Body of pancreas (tissue), 4 donors: ENCODE measurements around the gene RERGL. TPM values are rescaled to one million over a fixed set of nuclear protein-coding genes. Genes with fewer than 3 reads are reported as not detected.
"Not testable (repeated sequence)": the region's sequence is repeated elsewhere in the genome, so short reads cannot be mapped to it uniquely, and the experiment has no call there.

Experiments
- ATAC-seq: fragments of 150-250 bp; one replicate; pipeline ENCODE4 v1.9.1; 2016
- DNase-seq, 4 donors: peaks; one replicate each; pipeline ENCODE4 v3.0.0-alpha.2; 2019
- H3K27ac ChIP-seq, 4 donors: fragments of 200-600 bp; sonication (generic); 1 replicate in 3 of 4; 2 replicates in 1 of 4; pipeline versions ENCODE4 v1.5.1 to v1.6.1; 2016 to 2019; ENCODE audit warnings: mild to moderate bottlenecking in 1 of 4, mixed read lengths in 1 of 4, moderate library complexity in 1 of 4
- H3K27me3 ChIP-seq, 2 donors: fragments of 200-600 bp; sonication (generic); one replicate each; pipeline ENCODE4 v1.6.0; 2016; ENCODE audit warnings: mild to moderate bottlenecking in 1 of 2
- H3K36me3 ChIP-seq, 2 donors: fragments of 200-600 bp; sonication (generic); replicated peaks in 1 of 2; 2 replicates each; pipeline ENCODE4 v1.5.1; 2016; ENCODE audit warnings: low read depth in 2 of 2; ENCODE audit not compliant: insufficient read depth in 1 of 2
- H3K4me1 ChIP-seq: fragments of 200-600 bp; sonication (generic); one replicate; pipeline ENCODE4 v1.6.0; 2016
- H3K4me3 ChIP-seq, 2 donors: fragments of 200-600 bp; sonication (generic); 1 replicate in 1 of 2; 2 replicates in 1 of 2; pipeline ENCODE4 v1.5.1; 2016 to 2019
- H3K9me3 ChIP-seq, 3 donors: fragments of 200-600 bp; sonication (generic); 1 replicate in 2 of 3; 2 replicates in 1 of 3; pipeline ENCODE4 v1.5.1; 2016
- POLR2A ChIP-seq, 3 donors: fragments of 450-650 bp; IDR thresholded peaks; one replicate each; pipeline ENCODE4 v1.6.1; 2016; ENCODE audit warnings: antibody characterized with exemption in 3 of 3, mild to moderate bottlenecking in 2 of 3
- WGBS, 2 donors: methylation state at CpG; one replicate each; pipeline ENCODE4 v1.1.5; 2017; 5-methylcytosine and 5-hydroxymethylcytosine counted together
- intact Hi-C: fragments of 100-400 bp; cut with DNase I; formaldehyde crosslinking; loops from one replicate; pipeline ENCODE4 v1.15.1; 2023
- total RNA-seq, 2 donors: library from RNA; depleted of rRNA; stranded (reverse); fragments of >200 nt; gene quantifications; one replicate each; pipeline ENCODE4 v1.1.0, GENCODE V29; 2016
- TF ChIP-seq, protein P1 (sequence below), 7 experiments: fragments of 450-650 bp in 4 of 7; fragments of 200-600 bp in 3 of 7; sonication (generic) in 3 of 7; IDR thresholded peaks; one replicate each; pipeline ENCODE4 v1.5.1; 2016 to 2019; ENCODE audit warnings: antibody characterized with exemption in 7 of 7

Gene RERGL
- total RNA-seq, 2 donors from 2014 or later: 3.9 TPM; not detected in 1

DNA sequence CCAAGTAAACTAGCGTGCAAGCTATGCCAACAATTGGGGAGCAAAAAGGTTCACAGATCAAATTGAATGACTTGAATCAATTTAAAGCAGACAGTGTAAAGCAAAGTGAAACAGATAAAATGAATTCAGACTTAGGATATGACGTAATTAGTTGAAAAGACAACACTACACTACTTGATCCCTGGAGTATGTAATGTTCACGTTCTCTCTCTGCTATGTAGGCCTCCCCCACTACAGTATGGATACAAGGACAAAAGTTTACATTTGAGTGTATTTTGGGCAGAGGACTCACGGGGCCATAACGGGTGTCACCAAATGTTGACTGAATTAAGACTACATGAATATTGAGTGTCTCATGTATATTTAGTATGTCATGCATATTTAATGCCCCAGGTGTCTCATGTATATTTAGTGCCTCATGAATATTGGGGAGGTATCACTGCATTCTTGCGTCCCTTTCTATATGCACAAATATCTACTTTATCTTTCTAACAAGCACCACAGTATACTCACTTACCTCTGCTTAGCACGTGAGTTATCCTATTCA lies 44.5 kb downstream of the RERGL start:
- Histone ChIP-seq H3K4me1 (no peaks in the 10 kb centered on the region), H3K9me3 (no peaks in the 10 kb centered on the region), H3K27ac (no peak overlapping the region), H3K4me3 (no peak overlapping the region), H3K27me3 (no peaks in the 10 kb centered on the region), H3K36me3 (no peaks in the 10 kb centered on the region)
- no peak for DNase-seq
- TF ChIP-seq POLR2A (IDR thresholded peaks at IDR 0.05): no peak
- TF ChIP-seq, protein P1, sequence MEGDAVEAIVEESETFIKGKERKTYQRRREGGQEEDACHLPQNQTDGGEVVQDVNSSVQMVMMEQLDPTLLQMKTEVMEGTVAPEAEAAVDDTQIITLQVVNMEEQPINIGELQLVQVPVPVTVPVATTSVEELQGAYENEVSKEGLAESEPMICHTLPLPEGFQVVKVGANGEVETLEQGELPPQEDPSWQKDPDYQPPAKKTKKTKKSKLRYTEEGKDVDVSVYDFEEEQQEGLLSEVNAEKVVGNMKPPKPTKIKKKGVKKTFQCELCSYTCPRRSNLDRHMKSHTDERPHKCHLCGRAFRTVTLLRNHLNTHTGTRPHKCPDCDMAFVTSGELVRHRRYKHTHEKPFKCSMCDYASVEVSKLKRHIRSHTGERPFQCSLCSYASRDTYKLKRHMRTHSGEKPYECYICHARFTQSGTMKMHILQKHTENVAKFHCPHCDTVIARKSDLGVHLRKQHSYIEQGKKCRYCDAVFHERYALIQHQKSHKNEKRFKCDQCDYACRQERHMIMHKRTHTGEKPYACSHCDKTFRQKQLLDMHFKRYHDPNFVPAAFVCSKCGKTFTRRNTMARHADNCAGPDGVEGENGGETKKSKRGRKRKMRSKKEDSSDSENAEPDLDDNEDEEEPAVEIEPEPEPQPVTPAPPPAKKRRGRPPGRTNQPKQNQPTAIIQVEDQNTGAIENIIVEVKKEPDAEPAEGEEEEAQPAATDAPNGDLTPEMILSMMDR (IDR thresholded peaks at IDR 0.05): no peak
- intact Hi-C loops: no loop called here
- no peak for ATAC-seq
- 69 to 71% methylated on average over 7 of the region's 7 CpGs for WGBS, 2 donors

DNA sequence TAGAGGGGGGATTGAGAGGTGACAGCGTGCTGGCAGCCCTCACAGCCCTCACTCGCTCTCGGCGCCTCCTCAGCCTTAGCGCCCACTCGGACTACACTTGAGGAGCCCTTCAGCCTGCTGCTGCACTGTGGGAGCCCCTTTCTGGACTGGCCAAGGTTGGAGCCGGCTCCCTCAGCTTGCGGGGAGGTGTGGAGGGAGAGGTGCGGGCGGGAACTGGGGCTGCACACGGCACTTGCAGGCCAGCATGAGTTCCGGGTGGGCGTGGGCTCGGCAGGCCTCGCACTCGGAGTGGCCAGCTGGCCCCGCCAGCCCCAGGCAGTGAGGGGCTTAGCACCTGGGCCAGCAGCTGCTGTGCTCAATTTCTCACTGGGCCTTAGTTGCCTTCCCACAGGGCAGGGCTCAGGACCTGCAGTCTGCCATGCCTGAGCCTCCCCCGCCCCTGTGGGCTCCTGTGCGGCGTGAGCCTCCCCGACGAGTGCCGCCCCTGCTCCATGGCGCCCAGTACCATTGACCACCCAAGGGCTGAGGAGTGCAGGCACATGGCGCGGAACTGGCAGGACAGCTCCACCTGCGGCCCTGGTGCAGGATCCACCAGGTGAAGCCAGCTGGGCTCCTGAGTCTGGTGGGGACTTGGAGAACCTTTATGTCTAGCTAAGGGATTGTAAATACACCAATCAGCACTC lies 49.8 kb downstream of the RERGL start:
- 86 to 91% methylated on average over 16 to 26 of the region's 27 CpGs for WGBS, 2 donors
- intact Hi-C loops, ATAC-seq, H3K36me3 ChIP-seq, H3K27ac ChIP-seq, H3K4me1 ChIP-seq, H3K4me3 ChIP-seq, DNase-seq, H3K9me3 ChIP-seq, H3K27me3 ChIP-seq: not testable (repeated sequence)

Other genes with a start within 250 kb of the RERGL start
- gene PIK3C2G, start 171.3 kb upstream of the RERGL start, total RNA-seq: 10 to 100 TPM in 1 of 2 donors, 1 to 10 TPM in 1; 2.9 to 13.5 TPM